ENCODE data around the gene ASB10.

ASB10 gene

GRCh38 chr7:151135866-151136843 lies 50.9 kb downstream of the ASB10 start:
- no peak for FAIRE-seq

- no peak for FAIRE-seq
Observed at GRCh38 chr7:151135525-151135845, 51.6 kb downstream of the ASB10 start.

- FAIRE-seq: no peak
Observed at GRCh38 chr7:151134743-151135524, 52.1 kb downstream of the ASB10 start.

GRCh38 chr7:151133986-151134742 lies 52.9 kb downstream of the ASB10 start:
- FAIRE-seq: no peak

- no peak for FAIRE-seq
Observed at GRCh38 chr7:151133266-151133985, 53.6 kb downstream of the ASB10 start.

GRCh38 chr7:151132461-151133205 lies 54.4 kb downstream of the ASB10 start:
- FAIRE-seq: no peak

- no peak for FAIRE-seq
Observed at GRCh38 chr7:151131592-151132293, 55.3 kb downstream of the ASB10 start.

GRCh38 chr7:151131224-151131591 lies 55.8 kb downstream of the ASB10 start:
- FAIRE-seq: no peak

GRCh38 chr7:151130741-151131157 lies 56.3 kb downstream of the ASB10 start:
- FAIRE-seq: no peak

- FAIRE-seq: no peak
Observed at GRCh38 chr7:151129960-151130591, 57.0 kb downstream of the ASB10 start.

GRCh38 chr7:151129117-151129959 lies 57.7 kb downstream of the ASB10 start:
- FAIRE-seq: no peak

- FAIRE-seq: no peak
Observed at GRCh38 chr7:151128716-151129115, 58.3 kb downstream of the ASB10 start.

- no peak for FAIRE-seq
Observed at GRCh38 chr7:151128144-151128543, 58.9 kb downstream of the ASB10 start.

- no peak for FAIRE-seq
Observed at GRCh38 chr7:151126491-151127137, 60.4 kb downstream of the ASB10 start.

GRCh38 chr7:151125846-151126481 lies 61.1 kb downstream of the ASB10 start:
- FAIRE-seq: no peak
